ENCODE data around the gene IL3.

DNA sequence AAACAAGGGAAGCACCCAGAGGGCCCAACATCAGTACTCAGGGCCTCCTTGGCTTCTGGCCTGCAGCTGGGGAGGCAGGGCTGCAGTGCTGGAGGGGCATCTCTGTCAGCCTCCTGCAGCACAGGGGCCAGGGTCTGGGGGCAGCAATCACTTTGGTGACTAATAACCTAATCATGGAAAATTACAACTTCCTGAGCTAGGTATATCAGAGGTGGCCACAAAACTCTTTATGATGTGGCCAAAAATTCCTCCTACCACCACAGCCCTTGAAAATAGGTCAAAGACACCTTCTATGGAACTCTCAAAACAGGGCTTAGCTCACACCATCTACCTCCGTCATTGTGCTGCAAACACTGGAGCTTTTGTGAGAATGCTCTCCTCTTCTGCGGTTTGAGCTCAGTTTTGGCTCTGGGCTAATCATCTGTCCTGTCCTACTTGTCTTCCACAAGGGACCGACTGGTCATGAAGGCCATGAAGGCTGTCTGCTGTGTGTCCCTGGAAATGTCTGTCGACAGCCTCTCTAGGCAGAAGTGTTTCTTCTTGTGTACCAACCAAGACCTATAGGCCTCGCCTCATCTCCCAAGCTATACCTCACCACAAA, 41.7 kb downstream of the IL3 start:
- TF ChIP-seq, protein P1, sequence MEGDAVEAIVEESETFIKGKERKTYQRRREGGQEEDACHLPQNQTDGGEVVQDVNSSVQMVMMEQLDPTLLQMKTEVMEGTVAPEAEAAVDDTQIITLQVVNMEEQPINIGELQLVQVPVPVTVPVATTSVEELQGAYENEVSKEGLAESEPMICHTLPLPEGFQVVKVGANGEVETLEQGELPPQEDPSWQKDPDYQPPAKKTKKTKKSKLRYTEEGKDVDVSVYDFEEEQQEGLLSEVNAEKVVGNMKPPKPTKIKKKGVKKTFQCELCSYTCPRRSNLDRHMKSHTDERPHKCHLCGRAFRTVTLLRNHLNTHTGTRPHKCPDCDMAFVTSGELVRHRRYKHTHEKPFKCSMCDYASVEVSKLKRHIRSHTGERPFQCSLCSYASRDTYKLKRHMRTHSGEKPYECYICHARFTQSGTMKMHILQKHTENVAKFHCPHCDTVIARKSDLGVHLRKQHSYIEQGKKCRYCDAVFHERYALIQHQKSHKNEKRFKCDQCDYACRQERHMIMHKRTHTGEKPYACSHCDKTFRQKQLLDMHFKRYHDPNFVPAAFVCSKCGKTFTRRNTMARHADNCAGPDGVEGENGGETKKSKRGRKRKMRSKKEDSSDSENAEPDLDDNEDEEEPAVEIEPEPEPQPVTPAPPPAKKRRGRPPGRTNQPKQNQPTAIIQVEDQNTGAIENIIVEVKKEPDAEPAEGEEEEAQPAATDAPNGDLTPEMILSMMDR (IDR thresholded peaks at IDR 0.05; ENCODE audit: poor library complexity): no peak
- TF ChIP-seq EZH2 (IDR thresholded peaks at IDR 0.05; ENCODE audit: borderline replicate concordance): no peak
- no peak for TF ChIP-seq EZH2phosphoT487 (IDR thresholded peaks at IDR 0.05; ENCODE audit: low read depth, severe bottlenecking, unreplicated experiment)

Data from hepatocyte (in vitro differentiated cells).